Epithelial cell of esophagus (primary cell): ENCODE data around the gene VRTN.
A peak's percentile ranks its signal among the peaks of the same experiment; 100 is the strongest.

ENCODE experiments used
- DNase-seq: peaks from one replicate; pipeline ENCODE4 v3.0.0; 2010; ENCODE audit warnings: low read depth
- H3K4me3 ChIP-seq: 2 replicates; pipeline ENCODE4 v1.5.1; 2011; ENCODE audit warnings: mild to moderate bottlenecking, low read length, control low read depth
- CTCF ChIP-seq: IDR thresholded peaks from 2 replicates; pipeline ENCODE4 v1.5.1; 2011; ENCODE audit warnings: low read depth, mild to moderate bottlenecking, low read length, control low read depth, inconsistent platforms; ENCODE audit not compliant: insufficient read depth; ENCODE audit errors: missing control alignments

VRTN gene

DNA sequence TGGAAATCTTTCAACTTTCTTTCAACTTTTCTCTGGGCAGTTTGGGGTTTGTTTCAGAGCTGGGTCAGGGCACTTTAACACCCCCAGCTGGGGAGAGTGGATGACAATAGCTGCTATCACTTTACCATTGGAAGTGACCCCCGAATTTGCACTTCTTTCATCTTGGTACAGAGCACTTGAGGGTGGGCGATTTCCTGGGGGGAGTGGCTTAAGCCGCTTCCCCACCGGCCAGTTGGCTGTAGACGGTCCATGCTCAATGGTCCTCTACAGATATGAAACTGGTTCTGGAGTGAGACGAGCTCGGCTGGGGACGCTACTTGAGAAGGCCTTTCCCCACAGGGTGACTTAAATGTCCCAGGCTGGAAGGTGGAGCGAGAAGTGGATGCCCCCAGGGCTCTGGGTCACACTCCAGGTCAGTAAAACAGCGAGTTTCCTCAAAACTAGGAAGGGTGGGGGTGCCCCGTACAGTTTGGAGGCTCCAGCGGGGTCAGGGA lies at the start of gene VRTN:
Gene VRTN (plus strand): TSS at position 231 of the 494 bp plus-strand sequence. CDS start 8,313 bp downstream, outside the sequence.
- TF ChIP-seq CTCF, result no peak
- no peak within 1 kb of the TSS for H3K4me3 ChIP-seq
- no peak for DNase-seq

DNA sequence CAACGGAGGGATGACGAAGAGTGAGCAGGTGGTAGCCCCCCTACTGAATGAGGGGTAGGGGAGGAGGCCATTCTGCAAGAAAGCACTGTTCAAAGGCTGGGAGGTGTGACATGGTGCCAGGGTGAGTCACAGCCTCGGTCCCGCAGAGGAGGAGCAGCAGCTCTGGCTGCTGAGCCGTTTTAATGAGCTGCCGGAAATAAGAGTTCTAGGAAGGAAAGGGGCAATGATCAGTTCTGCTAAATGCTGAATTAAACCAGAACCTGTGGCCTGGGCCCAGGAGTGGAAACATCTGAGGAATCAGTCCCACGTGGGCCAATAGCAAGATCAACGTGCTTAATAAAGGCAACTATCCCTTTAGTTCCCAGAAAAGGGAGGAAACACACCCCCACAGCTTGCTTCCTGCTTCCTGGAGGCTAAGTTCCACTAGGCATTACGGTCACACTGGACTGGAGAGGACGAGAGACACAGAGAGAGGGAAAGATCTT lies 49.2 kb upstream of the VRTN start:
- no peak overlapping the region for H3K4me3 ChIP-seq
- TF ChIP-seq CTCF, result no peak
- peak; percentile 34 for DNase-seq

- TF ChIP-seq CTCF, result no peak
- no peak for DNase-seq
- peak overlapping the region; percentile 80 for H3K4me3 ChIP-seq
These were observed 46.6 kb upstream of the VRTN start for GRCh38 chr14:74301594-74302151.

DNA sequence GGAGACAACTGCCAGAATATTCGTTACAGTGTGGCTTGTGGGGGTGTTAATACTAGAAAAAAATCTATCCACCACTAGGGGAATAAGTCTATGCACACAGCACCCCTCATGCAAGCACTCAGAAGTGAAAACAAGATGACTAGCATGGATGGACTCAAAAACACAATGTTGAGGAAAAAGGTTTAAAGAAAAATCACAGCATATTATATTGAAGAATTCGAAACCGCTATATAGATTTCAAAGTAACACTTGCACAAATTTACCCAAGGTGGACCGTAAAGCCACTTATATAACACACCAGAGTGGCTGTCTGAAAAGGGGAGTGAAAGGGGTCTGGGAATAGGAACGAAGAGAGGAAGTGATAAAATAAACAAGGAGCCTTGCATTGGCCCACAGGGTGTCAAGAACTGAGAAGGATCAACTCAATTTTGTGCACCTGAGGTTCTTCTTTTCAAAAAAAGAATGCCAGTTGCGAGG lies 46.1 kb upstream of the VRTN start:
- peak overlapping the region; percentile 80 for H3K4me3 ChIP-seq
- TF ChIP-seq CTCF, result peak; percentile 52
- DNase-seq, result peak; percentile 55

DNA sequence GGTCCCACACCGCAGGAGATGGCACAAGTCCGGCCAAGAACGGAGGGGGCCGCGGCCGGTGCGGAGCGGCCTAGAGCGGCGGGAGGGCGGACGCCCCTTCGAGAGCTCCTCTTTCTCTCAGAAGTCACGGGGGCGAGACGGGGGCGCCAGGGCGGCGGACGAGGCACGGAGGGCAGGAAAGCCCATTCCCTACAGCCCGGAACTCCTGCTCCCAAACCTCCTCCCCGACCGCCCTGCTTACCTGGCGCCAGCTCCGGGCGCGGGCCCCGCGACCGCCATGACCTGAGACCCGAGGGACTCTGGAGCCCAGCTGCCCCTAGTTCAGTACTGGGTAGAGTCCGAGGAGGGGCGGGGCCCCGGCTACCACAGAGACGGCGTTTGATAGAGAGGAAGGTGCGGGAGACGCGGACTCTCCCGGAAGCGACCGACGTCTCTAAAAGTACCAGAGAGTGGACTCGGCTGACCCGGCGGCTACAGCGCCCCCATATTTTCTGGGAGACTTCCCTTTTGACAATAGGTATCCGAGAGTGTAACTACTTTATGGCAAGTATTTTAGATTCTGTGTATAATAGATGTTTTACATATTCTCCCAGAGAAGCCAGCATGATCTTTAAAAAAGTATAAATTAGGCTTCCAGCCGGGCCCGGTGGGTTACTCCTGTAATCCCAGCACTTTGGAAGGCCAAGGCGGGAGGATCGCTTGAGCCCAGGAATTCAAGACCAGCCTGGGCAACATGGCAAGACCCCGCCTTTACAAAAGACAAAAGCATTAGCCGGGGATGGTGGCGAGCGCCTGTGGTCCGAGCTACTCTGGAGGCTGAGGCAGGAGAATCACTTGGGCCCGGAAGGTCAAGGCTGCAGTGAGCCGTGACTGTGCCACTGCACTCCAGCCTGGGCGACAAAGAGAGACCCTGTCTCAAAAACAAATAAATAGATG lies 45.4 kb upstream of the VRTN start, which contains the start of gene ABCD4:
Gene ABCD4 (minus strand): TSS at position 301 of the 936 bp plus-strand sequence. CDS start 22 bp downstream, at position 279.
- peak; percentile 44 for TF ChIP-seq CTCF
- peak within 1 kb of the TSS; percentile 80 for H3K4me3 ChIP-seq
- peak; percentile 93 for DNase-seq

DNA sequence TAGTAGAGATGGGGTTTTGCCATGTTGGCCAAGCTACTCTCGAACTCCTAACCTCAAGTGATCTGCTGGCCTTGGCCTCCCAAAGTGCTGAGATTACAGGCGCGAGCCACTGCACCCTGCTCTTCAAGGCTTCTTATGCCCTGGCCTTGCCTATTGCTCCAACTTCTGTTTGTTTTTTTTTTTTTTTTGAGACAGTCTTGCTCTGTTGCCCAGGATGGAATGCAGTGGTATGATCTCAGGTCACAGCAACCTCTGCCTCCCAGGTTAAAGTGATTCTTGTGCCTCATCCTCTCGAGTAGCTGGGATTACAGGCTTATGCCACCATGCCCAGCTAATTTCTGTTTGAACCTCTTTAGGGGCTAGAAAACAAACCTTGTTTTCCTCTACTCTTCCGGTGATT lies 39.6 kb upstream of the VRTN start:
- no peak for DNase-seq
- no peak overlapping the region for H3K4me3 ChIP-seq
- no peak for TF ChIP-seq CTCF
